ENCODE data around the gene DDX21. TPM values are rescaled to one million over a fixed set of nuclear protein-coding genes. Genes with fewer than 3 reads are reported as not detected.
A peak's percentile ranks its signal among the peaks of the same experiment; 100 is the strongest.

Gene DDX21
- total and polyA plus RNA-seq, 9 of the 15 experiments (the other 6 are each of a cell fraction or from before 2014, with no cell fraction given): 143 to 365 (median 281) TPM

DNA sequence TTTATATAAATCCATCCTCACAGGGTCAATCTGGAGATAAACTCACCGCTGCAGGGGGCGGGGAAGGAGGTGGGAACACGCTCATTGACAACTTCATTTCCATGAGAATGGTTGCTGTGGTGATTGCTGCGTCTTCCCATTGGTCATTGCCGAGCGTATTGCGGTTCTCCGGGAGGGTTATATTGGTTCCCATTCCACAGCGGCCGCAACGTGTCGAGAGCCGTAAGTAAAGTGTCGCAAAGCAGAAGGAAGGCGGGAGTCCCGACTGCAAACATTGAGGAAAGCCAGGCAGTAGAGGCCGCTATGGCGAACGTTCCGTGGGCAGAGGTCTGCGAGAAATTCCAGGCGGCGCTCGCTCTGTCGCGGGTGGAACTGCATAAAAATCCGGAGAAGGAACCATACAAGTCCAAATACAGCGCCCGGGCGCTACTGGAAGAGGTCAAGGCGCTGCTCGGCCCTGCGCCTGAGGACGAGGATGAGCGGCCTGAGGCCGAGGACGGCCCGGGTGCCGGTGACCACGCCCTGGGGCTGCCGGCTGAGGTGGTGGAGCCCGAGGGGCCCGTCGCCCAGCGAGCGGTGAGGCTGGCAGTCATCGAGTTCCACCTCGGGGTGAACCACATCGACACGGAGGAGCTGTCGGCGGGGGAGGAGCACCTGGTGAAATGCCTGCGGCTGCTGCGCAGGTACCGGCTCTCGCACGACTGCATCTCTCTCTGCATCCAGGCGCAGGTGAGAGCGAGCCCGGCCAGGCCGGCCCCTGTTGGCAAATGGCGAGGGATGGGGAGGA is 32.8 kb downstream of the DDX21 start, which contains the start of gene KIFBP (continued):
- peak; percentile 76 for TF ChIP-seq CREB1 (IDR thresholded peaks at IDR 0.05)
- TF ChIP-seq CREB1 (CRISPR knock-in tag; IDR thresholded peaks at IDR 0.05): peak; percentile 73
- peak in 1 of 2 experiments; percentile 41; a peak in 1 of 4 replicates for TF ChIP-seq ARNT (IDR thresholded peaks at IDR 0.05)
- TF ChIP-seq HLTF (IDR thresholded peaks at IDR 0.05): 0 out of 2 replicates have a peak, but pooled peaks have one; percentile 23
- 0 out of 2 replicates have a peak, but pooled peaks have one; percentile 7 for TF ChIP-seq ZNF324 (CRISPR knock-in tag; IDR thresholded peaks at IDR 0.05)
- TF ChIP-seq PHB2 (IDR thresholded peaks at IDR 0.05; ENCODE audit: low read depth): no peak
- TF ChIP-seq ZC3H11A (IDR thresholded peaks at IDR 0.05; ENCODE audit: low read depth, low read length): no peak
- TF ChIP-seq PYGO2 (tag; IDR thresholded peaks at IDR 0.05): no peak
- TF ChIP-seq ZNF699 (CRISPR knock-in tag; IDR thresholded peaks at IDR 0.05; ENCODE audit: insufficient replicate concordance): no peak
- 0 out of 2 replicates have a peak, but pooled peaks have one; percentile 34 for TF ChIP-seq ZNF165 (CRISPR knock-in tag; IDR thresholded peaks at IDR 0.05; ENCODE audit: borderline replicate concordance)
- TF ChIP-seq DMBX1 (CRISPR knock-in tag; IDR thresholded peaks at IDR 0.05; ENCODE audit: borderline replicate concordance): peak; percentile 47; the same call in 1 of the 2 replicates
- no peak for TF ChIP-seq NCOR1 (IDR thresholded peaks at IDR 0.05)
- 0 out of 2 replicates have a peak, but pooled peaks have one; percentile 2 for TF ChIP-seq SPI1 (IDR thresholded peaks at IDR 0.05; ENCODE audit: borderline replicate concordance, low read depth, low read length)
- peak; percentile 88 for TF ChIP-seq MTA1 (IDR thresholded peaks at IDR 0.05; ENCODE audit: borderline replicate concordance)
- peak; percentile 73 to 80 for TF ChIP-seq MAZ (CRISPR knock-in tag; conservative IDR thresholded peaks at IDR 0.05 in 1 of 2, IDR thresholded peaks at IDR 0.05 in 1 of 2)
- TF ChIP-seq, protein P1, sequence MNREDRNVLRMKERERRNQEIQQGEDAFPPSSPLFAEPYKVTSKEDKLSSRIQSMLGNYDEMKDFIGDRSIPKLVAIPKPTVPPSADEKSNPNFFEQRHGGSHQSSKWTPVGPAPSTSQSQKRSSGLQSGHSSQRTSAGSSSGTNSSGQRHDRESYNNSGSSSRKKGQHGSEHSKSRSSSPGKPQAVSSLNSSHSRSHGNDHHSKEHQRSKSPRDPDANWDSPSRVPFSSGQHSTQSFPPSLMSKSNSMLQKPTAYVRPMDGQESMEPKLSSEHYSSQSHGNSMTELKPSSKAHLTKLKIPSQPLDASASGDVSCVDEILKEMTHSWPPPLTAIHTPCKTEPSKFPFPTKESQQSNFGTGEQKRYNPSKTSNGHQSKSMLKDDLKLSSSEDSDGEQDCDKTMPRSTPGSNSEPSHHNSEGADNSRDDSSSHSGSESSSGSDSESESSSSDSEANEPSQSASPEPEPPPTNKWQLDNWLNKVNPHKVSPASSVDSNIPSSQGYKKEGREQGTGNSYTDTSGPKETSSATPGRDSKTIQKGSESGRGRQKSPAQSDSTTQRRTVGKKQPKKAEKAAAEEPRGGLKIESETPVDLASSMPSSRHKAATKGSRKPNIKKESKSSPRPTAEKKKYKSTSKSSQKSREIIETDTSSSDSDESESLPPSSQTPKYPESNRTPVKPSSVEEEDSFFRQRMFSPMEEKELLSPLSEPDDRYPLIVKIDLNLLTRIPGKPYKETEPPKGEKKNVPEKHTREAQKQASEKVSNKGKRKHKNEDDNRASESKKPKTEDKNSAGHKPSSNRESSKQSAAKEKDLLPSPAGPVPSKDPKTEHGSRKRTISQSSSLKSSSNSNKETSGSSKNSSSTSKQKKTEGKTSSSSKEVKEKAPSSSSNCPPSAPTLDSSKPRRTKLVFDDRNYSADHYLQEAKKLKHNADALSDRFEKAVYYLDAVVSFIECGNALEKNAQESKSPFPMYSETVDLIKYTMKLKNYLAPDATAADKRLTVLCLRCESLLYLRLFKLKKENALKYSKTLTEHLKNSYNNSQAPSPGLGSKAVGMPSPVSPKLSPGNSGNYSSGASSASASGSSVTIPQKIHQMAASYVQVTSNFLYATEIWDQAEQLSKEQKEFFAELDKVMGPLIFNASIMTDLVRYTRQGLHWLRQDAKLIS (CRISPR knock-in tag; IDR thresholded peaks at IDR 0.05): 0 out of 2 replicates have a peak, but pooled peaks have one; percentile 67
- TF ChIP-seq BRD9 (IDR thresholded peaks at IDR 0.05; ENCODE audit: low read depth, partially characterized antibody): peak; percentile 22
- no peak for TF ChIP-seq MED1 (CRISPR knock-in tag; IDR thresholded peaks at IDR 0.05; ENCODE audit: borderline replicate concordance)
- TF ChIP-seq MTA2 (IDR thresholded peaks at IDR 0.05; ENCODE audit: low read depth): 0 out of 2 replicates have a peak, but pooled peaks have one; percentile 18
- no peak for TF ChIP-seq HNRNPUL1 (IDR thresholded peaks at IDR 0.05; ENCODE audit: low read length)
- peak; percentile 81 for TF ChIP-seq ATF7 (IDR thresholded peaks at IDR 0.05)
- TF ChIP-seq CEBPG (CRISPR knock-in tag; IDR thresholded peaks at IDR 0.05): 0 out of 2 replicates have a peak, but pooled peaks have one; percentile 44
- TF ChIP-seq CEBPG (tag; conservative IDR thresholded peaks at IDR 0.05 in 1 of 2, IDR thresholded peaks at IDR 0.05 in 1 of 2): peak in 1 of 2 experiments; percentile 36; a peak in 1 of 4 replicates
- TF ChIP-seq HIVEP1 (CRISPR knock-in tag; IDR thresholded peaks at IDR 0.05): no peak
- peak; percentile 65; the same call in 1 of the 2 replicates for TF ChIP-seq ZBTB9 (CRISPR knock-in tag; IDR thresholded peaks at IDR 0.05)

All from K562 (cell line).